C4-2B (cell line): ENCODE data around the gene POMT1.

Experiments used
- H3K27ac ChIP-seq: fragments of 450-650 bp; 2 replicates; pipeline ENCODE4 v1.5.1; 2017
- ZFX ChIP-seq: fragments of 450-650 bp; IDR thresholded peaks from 2 replicates; pipeline ENCODE4 v1.6.1; 2017
- TF ChIP-seq, protein P1 (sequence below): fragments of 450-650 bp; conservative IDR thresholded peaks from 2 replicates; pipeline ENCODE4 v1.5.1; 2017; ENCODE audit warnings: mild to moderate bottlenecking

POMT1 gene

GRCh38 chr9:131554087-131554842, 51.5 kb downstream of the POMT1 start:
- no peak overlapping the region for H3K27ac ChIP-seq
- TF ChIP-seq, protein P1, sequence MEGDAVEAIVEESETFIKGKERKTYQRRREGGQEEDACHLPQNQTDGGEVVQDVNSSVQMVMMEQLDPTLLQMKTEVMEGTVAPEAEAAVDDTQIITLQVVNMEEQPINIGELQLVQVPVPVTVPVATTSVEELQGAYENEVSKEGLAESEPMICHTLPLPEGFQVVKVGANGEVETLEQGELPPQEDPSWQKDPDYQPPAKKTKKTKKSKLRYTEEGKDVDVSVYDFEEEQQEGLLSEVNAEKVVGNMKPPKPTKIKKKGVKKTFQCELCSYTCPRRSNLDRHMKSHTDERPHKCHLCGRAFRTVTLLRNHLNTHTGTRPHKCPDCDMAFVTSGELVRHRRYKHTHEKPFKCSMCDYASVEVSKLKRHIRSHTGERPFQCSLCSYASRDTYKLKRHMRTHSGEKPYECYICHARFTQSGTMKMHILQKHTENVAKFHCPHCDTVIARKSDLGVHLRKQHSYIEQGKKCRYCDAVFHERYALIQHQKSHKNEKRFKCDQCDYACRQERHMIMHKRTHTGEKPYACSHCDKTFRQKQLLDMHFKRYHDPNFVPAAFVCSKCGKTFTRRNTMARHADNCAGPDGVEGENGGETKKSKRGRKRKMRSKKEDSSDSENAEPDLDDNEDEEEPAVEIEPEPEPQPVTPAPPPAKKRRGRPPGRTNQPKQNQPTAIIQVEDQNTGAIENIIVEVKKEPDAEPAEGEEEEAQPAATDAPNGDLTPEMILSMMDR, result no peak
- TF ChIP-seq ZFX, result no peak

- TF ChIP-seq, protein P1, result no peak
- no peak for TF ChIP-seq ZFX
- no peak overlapping the region for H3K27ac ChIP-seq
These were observed 52.2 kb downstream of the POMT1 start for GRCh38 chr9:131554843-131555351.

GRCh38 chr9:131555841-131556673, 53.3 kb downstream of the POMT1 start:
- TF ChIP-seq ZFX, result no peak
- TF ChIP-seq, protein P1, result no peak

DNA sequence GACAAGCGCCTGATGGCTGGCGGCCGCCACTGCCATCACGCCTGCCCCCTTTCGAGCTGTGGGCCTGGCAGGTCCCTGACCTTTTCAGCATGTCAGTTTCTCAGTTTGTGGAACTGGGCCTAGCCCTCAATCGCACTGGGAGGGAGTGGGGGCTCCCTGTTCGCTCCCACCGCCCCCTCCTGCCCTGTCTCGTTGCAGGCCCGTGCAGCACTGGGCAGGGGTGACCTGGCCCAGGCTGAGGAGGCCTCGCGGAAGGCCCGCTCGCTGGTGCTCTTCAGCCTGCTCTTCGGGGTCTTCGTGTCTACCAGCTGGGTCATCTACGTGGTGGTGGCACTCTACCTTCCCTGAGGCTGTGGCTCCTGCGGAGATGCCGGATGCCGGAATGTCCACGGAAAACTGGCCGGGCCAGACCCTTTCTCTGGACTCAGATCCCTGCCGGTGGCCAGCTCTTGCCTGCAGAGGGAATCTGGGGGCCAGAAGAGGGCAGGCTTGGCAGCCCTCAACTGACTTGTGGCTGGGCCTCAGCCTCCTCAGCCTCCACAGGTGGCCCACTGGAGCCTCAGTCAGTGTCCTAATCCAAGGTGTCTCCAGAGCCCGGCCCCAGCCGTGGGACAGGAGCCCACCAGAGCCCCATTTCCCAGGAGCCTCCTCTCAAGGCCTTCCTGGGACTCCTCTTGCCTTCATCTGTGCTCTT, 55.3 kb downstream of the POMT1 start:
- no peak for TF ChIP-seq ZFX
- TF ChIP-seq, protein P1, result no peak

More at GRCh38 chr9:131555841-131556673, 53.3 kb downstream of the POMT1 start:
- H3K27ac ChIP-seq, result no peak overlapping the region

DNA sequence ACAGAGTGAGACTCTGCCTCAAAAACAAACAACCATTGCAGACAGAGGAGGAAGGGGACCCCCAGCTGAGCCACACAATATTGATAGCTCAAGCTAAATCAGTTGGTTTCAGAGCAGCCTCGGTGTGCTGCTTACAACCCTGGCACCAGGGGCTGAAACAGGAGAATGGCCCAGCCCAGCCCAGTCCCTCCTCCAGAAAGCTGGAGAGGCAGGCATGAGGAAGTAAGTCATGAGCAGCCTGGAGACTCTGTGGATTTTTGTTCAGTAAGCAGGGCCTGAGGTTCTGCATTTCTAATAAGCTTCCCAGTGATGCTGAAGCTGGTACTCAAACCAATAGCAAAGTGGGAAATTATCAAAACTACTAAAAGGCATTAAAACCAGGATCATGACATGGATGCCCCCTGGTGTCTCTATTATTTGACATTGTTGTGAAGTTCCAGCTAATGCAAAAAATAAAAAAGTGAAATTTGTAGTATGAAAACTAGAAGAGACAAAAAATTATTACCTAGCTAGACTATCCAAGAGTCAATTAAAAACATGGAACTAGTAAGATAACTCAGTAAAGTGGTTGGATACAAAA, 56.8 kb downstream of the POMT1 start:
- H3K27ac ChIP-seq, result no peak overlapping the region
- TF ChIP-seq, protein P1, result no peak
- TF ChIP-seq ZFX, result no peak

More for the DNA sequence above, 55.3 kb downstream of the POMT1 start:
- no peak overlapping the region for H3K27ac ChIP-seq

- H3K27ac ChIP-seq, result no peak overlapping the region
These were observed 59.6 kb downstream of the POMT1 start for GRCh38 chr9:131562032-131562959.

More at GRCh38 chr9:131562032-131562959, 59.6 kb downstream of the POMT1 start:
- no peak for TF ChIP-seq ZFX
- TF ChIP-seq, protein P1, result no peak
